ENCODE measurements around the gene NEUROD1.

- TF ChIP-seq CTCF (conservative IDR thresholded peaks at IDR 0.05) (no peak), EZH2 (IDR thresholded peaks at IDR 0.05; ENCODE audit: low read depth) (no peak)
Measured at GRCh38 chr2:181672255-181673008, 7.9 kb downstream of the NEUROD1 start.
